Kidney epithelial cell (primary cell): ENCODE measurements around the gene DPYSL5. TPM values are rescaled to one million over a fixed set of nuclear protein-coding genes. Genes with fewer than 3 reads are reported as not detected.
A peak's percentile ranks its signal among the peaks of the same experiment; 100 is the strongest.

Experiments
- DNase-seq: peaks from one replicate; pipeline ENCODE4 v3.0.0-alpha.2; 2010; ENCODE audit warnings: low read depth
- H3K27me3 ChIP-seq: 2 replicates; pipeline ENCODE4 v1.6.0; 2011; ENCODE audit warnings: low read length; ENCODE audit not compliant: control insufficient read depth, insufficient read depth
- H3K36me3 ChIP-seq: 2 replicates; pipeline ENCODE4 v1.5.1; 2011; ENCODE audit warnings: low read length; ENCODE audit not compliant: control insufficient read depth, insufficient read depth
- H3K4me3 ChIP-seq: 2 replicates; pipeline ENCODE4 v1.5.1; 2011; ENCODE audit warnings: low read depth, mild to moderate bottlenecking, control low read depth, low read length
- total RNA-seq: library from RNA; depleted of rRNA; stranded (reverse); fragments of >200 nt; gene quantifications from 2 replicates; pipeline ENCODE4 v1.2.3, GENCODE V29; 2015
- TF ChIP-seq, protein P1 (sequence below): IDR thresholded peaks from 2 replicates; pipeline ENCODE4 v1.5.1; 2011; ENCODE audit warnings: mild to moderate bottlenecking, moderate library complexity, low read length, control low read depth, inconsistent platforms; ENCODE audit not compliant: insufficient read depth, poor library complexity, severe bottlenecking

DPYSL5 gene
- total RNA-seq, 1 donor from 2014 or later = 1.3 TPM

DNA sequence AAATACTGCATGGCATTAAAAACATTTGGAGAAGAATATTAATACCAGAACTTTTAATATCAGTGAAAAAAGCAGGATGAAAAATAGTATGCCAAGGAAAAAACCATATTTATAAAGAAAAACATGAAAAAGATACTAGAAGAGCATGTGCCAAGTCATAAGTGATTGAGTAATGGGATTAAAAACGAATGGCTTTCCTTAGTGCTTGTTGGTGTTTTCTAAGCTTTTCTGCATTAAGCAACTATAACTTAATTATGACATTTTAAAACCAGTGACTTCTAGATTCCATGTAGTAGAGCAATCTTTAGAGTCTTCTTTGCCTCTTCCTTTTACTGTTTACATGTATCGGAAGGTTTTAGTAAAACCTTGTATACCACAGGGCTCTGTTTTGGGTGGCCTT lies 129.1 kb downstream of the DPYSL5 start:
- no peak overlapping the region for H3K4me3 ChIP-seq
- peaks cover 2% of the 10 kb centered on the region for H3K27me3 ChIP-seq
- TF ChIP-seq, protein P1, sequence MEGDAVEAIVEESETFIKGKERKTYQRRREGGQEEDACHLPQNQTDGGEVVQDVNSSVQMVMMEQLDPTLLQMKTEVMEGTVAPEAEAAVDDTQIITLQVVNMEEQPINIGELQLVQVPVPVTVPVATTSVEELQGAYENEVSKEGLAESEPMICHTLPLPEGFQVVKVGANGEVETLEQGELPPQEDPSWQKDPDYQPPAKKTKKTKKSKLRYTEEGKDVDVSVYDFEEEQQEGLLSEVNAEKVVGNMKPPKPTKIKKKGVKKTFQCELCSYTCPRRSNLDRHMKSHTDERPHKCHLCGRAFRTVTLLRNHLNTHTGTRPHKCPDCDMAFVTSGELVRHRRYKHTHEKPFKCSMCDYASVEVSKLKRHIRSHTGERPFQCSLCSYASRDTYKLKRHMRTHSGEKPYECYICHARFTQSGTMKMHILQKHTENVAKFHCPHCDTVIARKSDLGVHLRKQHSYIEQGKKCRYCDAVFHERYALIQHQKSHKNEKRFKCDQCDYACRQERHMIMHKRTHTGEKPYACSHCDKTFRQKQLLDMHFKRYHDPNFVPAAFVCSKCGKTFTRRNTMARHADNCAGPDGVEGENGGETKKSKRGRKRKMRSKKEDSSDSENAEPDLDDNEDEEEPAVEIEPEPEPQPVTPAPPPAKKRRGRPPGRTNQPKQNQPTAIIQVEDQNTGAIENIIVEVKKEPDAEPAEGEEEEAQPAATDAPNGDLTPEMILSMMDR = no peak
- no peak for DNase-seq
- H3K36me3 ChIP-seq = no peaks in the 10 kb centered on the region

- H3K36me3 ChIP-seq = no peaks in the 10 kb centered on the region
- H3K27me3 ChIP-seq = peaks cover 2% of the 10 kb centered on the region
- H3K4me3 ChIP-seq = no peak overlapping the region
- TF ChIP-seq, protein P1 = no peak
- DNase-seq = no peak
Observed at GRCh38 chr2:26978061-26978596, 130.2 kb downstream of the DPYSL5 start.

- no peak overlapping the region for H3K4me3 ChIP-seq
- TF ChIP-seq, protein P1 = no peak
- H3K27me3 ChIP-seq = no peaks in the 10 kb centered on the region
- no peak for DNase-seq
- no peaks in the 10 kb centered on the region for H3K36me3 ChIP-seq
Observed at GRCh38 chr2:26979741-26980140, 131.8 kb downstream of the DPYSL5 start.

DNA sequence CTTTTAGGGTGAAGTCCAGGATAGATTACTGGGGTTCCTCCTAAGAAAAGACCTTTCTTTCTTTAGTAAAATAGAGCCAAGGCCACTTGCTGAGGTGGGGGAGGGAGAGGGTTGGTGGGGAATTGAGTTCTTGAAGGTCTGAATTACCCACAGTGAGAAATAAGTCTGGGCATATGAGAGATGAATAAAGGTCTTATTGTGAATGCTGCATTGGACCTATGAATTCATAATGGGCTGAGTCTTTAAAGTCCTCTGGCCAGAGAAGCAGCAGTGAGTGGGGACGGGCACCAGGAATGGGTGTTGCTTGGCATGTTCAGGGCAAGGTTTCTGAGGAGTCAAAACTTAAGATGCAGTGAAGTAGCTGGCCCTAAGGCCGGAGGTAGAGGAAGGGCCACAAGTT lies 133.0 kb downstream of the DPYSL5 start:
- no peak overlapping the region for H3K4me3 ChIP-seq
- H3K27me3 ChIP-seq = no peaks in the 10 kb centered on the region
- DNase-seq = no peak
- TF ChIP-seq, protein P1 = no peak
- no peaks in the 10 kb centered on the region for H3K36me3 ChIP-seq

DNA sequence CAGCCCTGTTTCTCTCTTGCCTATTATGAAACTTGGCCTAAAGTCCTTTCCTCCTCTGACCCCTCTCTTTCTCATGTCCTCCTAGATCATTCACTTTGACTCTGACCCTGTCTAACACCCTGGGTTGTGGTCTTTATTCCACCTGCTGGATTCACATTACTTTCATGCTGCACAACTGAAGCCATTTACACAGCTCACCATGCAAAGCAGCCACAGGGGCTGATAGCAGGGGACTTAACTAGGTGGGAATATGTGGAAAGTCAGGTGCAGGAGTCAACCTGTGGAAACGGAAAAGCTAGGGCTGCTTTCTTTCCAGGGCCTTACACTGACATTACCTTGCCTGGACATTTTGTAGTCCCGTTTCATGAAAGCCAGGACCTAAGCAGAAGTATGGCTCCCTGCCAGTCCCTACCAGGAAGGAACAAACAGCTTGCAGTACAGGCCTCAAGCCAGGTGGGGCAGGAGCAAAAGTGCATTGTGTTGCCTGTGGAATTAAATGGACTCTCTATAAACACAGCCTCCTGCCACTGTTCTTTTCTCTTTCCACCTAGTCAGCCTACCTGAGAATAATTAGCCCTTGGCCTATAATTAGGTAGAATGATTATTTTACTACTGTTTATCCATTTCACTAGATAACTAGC lies 134.3 kb downstream of the DPYSL5 start:
- TF ChIP-seq, protein P1 = peak; percentile 29
- no peak overlapping the region for H3K4me3 ChIP-seq
- DNase-seq = no peak

DNA sequence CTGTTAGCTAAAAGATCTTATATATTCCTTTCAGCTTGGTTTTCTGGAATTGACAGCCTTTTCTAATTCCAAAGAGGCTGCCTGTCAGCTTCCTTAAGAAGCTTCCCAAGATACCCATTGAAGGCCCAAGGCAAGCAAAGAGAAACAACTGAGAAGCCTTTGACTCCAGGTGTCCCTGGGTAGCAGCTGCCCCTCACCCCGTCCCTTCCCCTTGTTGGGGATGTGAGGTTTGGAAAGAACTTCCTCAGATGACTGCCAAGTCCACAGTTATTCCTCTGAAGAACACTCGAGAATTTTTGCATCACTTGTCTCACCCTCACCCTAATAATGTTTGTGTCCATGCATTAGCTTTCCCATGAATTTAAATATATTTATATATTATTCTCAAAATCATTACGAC lies 135.8 kb downstream of the DPYSL5 start:
- no peak overlapping the region for H3K4me3 ChIP-seq
- H3K36me3 ChIP-seq = no peaks in the 10 kb centered on the region
- DNase-seq = no peak
- no peaks in the 10 kb centered on the region for H3K27me3 ChIP-seq
- TF ChIP-seq, protein P1 = no peak

More for the DNA sequence above, 134.3 kb downstream of the DPYSL5 start:
- no peaks in the 10 kb centered on the region for H3K27me3 ChIP-seq
- H3K36me3 ChIP-seq = no peaks in the 10 kb centered on the region
